GM23248 (cell line): Measurements from ENCODE around the gene IGF2BP1.

ENCODE experiments used
- EZH2 ChIP-seq: fragments of 200-600 bp; sonication (generic); IDR thresholded peaks from 2 replicates; pipeline ENCODE4 v1.6.1; 2018; ENCODE audit warnings: antibody characterized with exemption, mild to moderate bottlenecking; ENCODE audit not compliant: insufficient read depth, poor library complexity, severe bottlenecking
- EZH2phosphoT487 ChIP-seq: fragments of 200-600 bp; sonication (generic); IDR thresholded peaks from 2 replicates; pipeline ENCODE4 v1.6.1; 2018; ENCODE audit warnings: antibody characterized with exemption, moderate library complexity, mild to moderate bottlenecking, low read depth; ENCODE audit not compliant: insufficient read depth

- TF ChIP-seq EZH2phosphoT487: no peak
- TF ChIP-seq EZH2: no peak
Observed at GRCh38 chr17:49051269-49051668, 54.1 kb downstream of the IGF2BP1 start.
